BE2C (cell line): ENCODE data around the gene BMPR1B.

Source experiments
- DNase-seq: peaks from one replicate; pipeline ENCODE4 v3.0.0-alpha.2; 2020
- H3K27me3 ChIP-seq: fragments of 250-450 bp; sonication (Bioruptor Pico); 2 replicates; pipeline ENCODE4 v1.5.1; 2020; ENCODE audit warnings: mild to moderate bottlenecking
- H3K36me3 ChIP-seq: fragments of 250-450 bp; sonication (Bioruptor Pico); 2 replicates; pipeline ENCODE4 v1.5.1; 2020; ENCODE audit warnings: mild to moderate bottlenecking
- H3K4me1 ChIP-seq: fragments of 250-450 bp; sonication (Bioruptor Pico); 2 replicates; pipeline ENCODE4 v1.5.1; 2020
- H3K4me3 ChIP-seq: 2 replicates; pipeline ENCODE4 v1.5.1; 2011; ENCODE audit warnings: low read depth, low read length
- H3K9me3 ChIP-seq: fragments of 250-450 bp; sonication (Bioruptor Pico); 2 replicates; pipeline ENCODE4 v1.5.1; 2020
- TF ChIP-seq, protein P1 (sequence below): IDR thresholded peaks from 2 replicates; pipeline ENCODE4 v1.5.1; 2012; ENCODE audit warnings: mild to moderate bottlenecking, low read depth, low read length

BMPR1B gene

DNA sequence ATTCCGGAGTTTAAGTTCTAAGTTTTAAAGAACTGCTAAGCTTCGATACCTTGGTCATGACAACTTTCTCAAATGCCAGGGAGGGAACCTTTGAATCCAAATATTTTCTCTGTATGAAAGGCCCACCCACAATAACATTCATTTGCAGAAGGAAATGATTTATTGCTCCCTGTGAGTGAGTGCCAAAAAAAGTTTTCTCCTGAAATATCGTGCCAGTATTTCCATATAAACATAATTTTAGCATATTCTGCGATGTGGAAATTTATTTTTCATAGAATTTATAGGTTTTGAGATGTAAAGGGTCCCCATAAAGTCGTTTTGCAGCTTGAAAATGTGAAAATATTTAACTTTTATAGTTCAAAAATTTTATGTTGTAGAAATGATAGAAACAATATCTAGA is 53.9 kb downstream of the BMPR1B start:
- no peaks in the 10 kb centered on the region; the same call in 1 of the 2 replicates for H3K4me1 ChIP-seq
- TF ChIP-seq, protein P1, sequence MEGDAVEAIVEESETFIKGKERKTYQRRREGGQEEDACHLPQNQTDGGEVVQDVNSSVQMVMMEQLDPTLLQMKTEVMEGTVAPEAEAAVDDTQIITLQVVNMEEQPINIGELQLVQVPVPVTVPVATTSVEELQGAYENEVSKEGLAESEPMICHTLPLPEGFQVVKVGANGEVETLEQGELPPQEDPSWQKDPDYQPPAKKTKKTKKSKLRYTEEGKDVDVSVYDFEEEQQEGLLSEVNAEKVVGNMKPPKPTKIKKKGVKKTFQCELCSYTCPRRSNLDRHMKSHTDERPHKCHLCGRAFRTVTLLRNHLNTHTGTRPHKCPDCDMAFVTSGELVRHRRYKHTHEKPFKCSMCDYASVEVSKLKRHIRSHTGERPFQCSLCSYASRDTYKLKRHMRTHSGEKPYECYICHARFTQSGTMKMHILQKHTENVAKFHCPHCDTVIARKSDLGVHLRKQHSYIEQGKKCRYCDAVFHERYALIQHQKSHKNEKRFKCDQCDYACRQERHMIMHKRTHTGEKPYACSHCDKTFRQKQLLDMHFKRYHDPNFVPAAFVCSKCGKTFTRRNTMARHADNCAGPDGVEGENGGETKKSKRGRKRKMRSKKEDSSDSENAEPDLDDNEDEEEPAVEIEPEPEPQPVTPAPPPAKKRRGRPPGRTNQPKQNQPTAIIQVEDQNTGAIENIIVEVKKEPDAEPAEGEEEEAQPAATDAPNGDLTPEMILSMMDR = no peak
- no peak overlapping the region for H3K4me3 ChIP-seq
- H3K36me3 ChIP-seq = no peaks in the 10 kb centered on the region
- H3K27me3 ChIP-seq = no peaks in the 10 kb centered on the region
- H3K9me3 ChIP-seq = no peaks in the 10 kb centered on the region
- no peak for DNase-seq

- H3K4me3 ChIP-seq = no peak overlapping the region
- H3K4me1 ChIP-seq = no peaks in the 10 kb centered on the region; the same call in 1 of the 2 replicates
- TF ChIP-seq, protein P1 = no peak
- no peak for DNase-seq
- no peaks in the 10 kb centered on the region for H3K9me3 ChIP-seq
- H3K36me3 ChIP-seq = no peaks in the 10 kb centered on the region
- H3K27me3 ChIP-seq = no peaks in the 10 kb centered on the region
Measured at GRCh38 chr4:94813221-94813620, 55.5 kb downstream of the BMPR1B start.

- Histone ChIP-seq H3K9me3 (no peaks in the 10 kb centered on the region), H3K27me3 (no peaks in the 10 kb centered on the region), H3K36me3 (no peaks in the 10 kb centered on the region), H3K4me1 (no peaks in the 10 kb centered on the region; the same call in 1 of the 2 replicates), H3K4me3 (no peak overlapping the region)
- DNase-seq = no peak
- TF ChIP-seq, protein P1 = no peak
Measured at GRCh38 chr4:94814237-94814636, 56.5 kb downstream of the BMPR1B start.

DNA sequence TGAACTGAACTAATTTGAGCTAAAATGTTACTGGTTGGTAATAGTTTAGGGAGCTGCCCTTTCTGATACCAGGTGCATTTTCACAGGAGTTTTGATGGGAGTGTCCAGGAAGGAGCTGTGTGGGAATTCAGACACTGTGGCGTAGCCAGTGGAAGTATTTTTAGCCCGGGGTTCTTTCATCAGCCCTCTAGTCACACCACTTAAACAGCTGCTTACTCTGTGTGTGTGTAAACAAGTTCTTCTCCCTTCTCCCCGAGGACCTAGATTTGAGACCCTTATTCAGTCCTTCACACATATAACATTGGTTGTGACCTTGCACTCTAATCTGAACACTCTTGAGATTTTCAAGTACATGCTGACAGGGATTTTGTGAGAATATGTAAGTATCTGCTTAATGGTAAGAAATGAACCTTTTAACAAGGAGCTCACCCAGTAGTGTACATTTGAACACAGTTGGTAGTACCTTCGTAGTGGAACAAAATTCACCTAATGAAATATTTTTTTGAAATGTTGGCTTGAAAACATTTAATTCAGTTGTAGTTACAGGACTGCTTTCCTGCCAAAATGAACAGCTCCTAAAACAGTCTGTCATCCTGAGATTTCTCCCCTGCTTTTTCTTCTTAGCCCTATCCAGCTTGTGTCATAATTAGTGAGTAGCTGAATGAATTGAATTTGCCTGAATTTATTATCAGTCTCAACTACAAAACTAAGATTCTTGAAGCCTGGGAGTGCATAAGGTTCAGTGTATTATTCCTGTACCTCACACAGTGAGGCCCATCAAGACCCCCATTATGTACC is 61.8 kb downstream of the BMPR1B start:
- Histone ChIP-seq H3K9me3 (no peaks in the 10 kb centered on the region), H3K27me3 (no peaks in the 10 kb centered on the region), H3K4me1 (peaks cover 3% of the 10 kb centered on the region; the same call in 1 of the 2 replicates), H3K4me3 (no peak overlapping the region), H3K36me3 (no peaks in the 10 kb centered on the region)
- TF ChIP-seq, protein P1 = no peak
- no peak for DNase-seq

GRCh38 chr4:94826206-94826605 is 68.5 kb downstream of the BMPR1B start:
- H3K9me3 ChIP-seq = no peaks in the 10 kb centered on the region

More at GRCh38 chr4:94826206-94826605, 68.5 kb downstream of the BMPR1B start:
- Histone ChIP-seq H3K4me3 (peak overlapping the region; percentile 30), H3K27me3 (no peaks in the 10 kb centered on the region), H3K4me1 (peaks cover 19% of the 10 kb centered on the region), H3K36me3 (no peaks in the 10 kb centered on the region)
- TF ChIP-seq, protein P1 = no peak
- DNase-seq = peak; percentile 13
